ENCODE data around the gene KCNH1.

The KCNH1 gene

GRCh38 chr1:210770396-210770984 is 363.5 kb downstream of the KCNH1 start:
- in situ Hi-C loops (cut with MboI; ENCODE audit: low sequenced_read_pairs), result loop anchor here (5.0 kb wide), 1 partner anchor 403 kb away; no protein-coding TSS in a partner anchor

- in situ Hi-C loops (cut with MboI; ENCODE audit: low sequenced_read_pairs), result no loop called here
Measured at GRCh38 chr1:210769473-210769872, 364.5 kb downstream of the KCNH1 start.

GRCh38 chr1:210764536-210764935 is 369.4 kb downstream of the KCNH1 start:
- in situ Hi-C loops (cut with MboI; ENCODE audit: low sequenced_read_pairs), result no loop called here

- in situ Hi-C loops (cut with MboI; ENCODE audit: low sequenced_read_pairs), result no loop called here
Measured at GRCh38 chr1:210758761-210759160, 375.2 kb downstream of the KCNH1 start.

GRCh38 chr1:210758261-210758660 is 375.7 kb downstream of the KCNH1 start:
- in situ Hi-C loops (cut with MboI; ENCODE audit: low sequenced_read_pairs), result no loop called here

- in situ Hi-C loops (cut with MboI; ENCODE audit: low sequenced_read_pairs), result no loop called here
Measured at GRCh38 chr1:210757677-210758076, 376.3 kb downstream of the KCNH1 start.

GRCh38 chr1:210755991-210756659 is 377.8 kb downstream of the KCNH1 start:
- in situ Hi-C loops (cut with MboI; ENCODE audit: low sequenced_read_pairs), result no loop called here

- in situ Hi-C loops (cut with MboI; ENCODE audit: low sequenced_read_pairs), result no loop called here
Measured at GRCh38 chr1:210754878-210755665, 378.9 kb downstream of the KCNH1 start.

- in situ Hi-C loops (cut with MboI; ENCODE audit: low sequenced_read_pairs), result no loop called here
Measured at GRCh38 chr1:210751911-210752310, 382.0 kb downstream of the KCNH1 start.

- in situ Hi-C loops (cut with MboI; ENCODE audit: low sequenced_read_pairs), result no loop called here
Measured at GRCh38 chr1:210750468-210750867, 383.5 kb downstream of the KCNH1 start.

- in situ Hi-C loops (cut with MboI; ENCODE audit: low sequenced_read_pairs), result no loop called here
Measured at GRCh38 chr1:210748796-210749195, 385.2 kb downstream of the KCNH1 start.

GRCh38 chr1:210747890-210748289 is 386.1 kb downstream of the KCNH1 start:
- in situ Hi-C loops (cut with MboI; ENCODE audit: low sequenced_read_pairs), result no loop called here

- in situ Hi-C loops (cut with MboI; ENCODE audit: low sequenced_read_pairs), result no loop called here
Measured at GRCh38 chr1:210747112-210747511, 386.8 kb downstream of the KCNH1 start.

GRCh38 chr1:210746024-210746731 is 387.8 kb downstream of the KCNH1 start:
- in situ Hi-C loops (cut with MboI; ENCODE audit: low sequenced_read_pairs), result no loop called here

- in situ Hi-C loops (cut with MboI; ENCODE audit: low sequenced_read_pairs), result no loop called here
Measured at GRCh38 chr1:210743038-210743437, 390.9 kb downstream of the KCNH1 start.

- in situ Hi-C loops (cut with MboI; ENCODE audit: low sequenced_read_pairs), result no loop called here
Measured at GRCh38 chr1:210741564-210741963, 392.4 kb downstream of the KCNH1 start.

GRCh38 chr1:210739627-210740026 is 394.3 kb downstream of the KCNH1 start:
- in situ Hi-C loops (cut with MboI; ENCODE audit: low sequenced_read_pairs), result no loop called here

- in situ Hi-C loops (cut with MboI; ENCODE audit: low sequenced_read_pairs), result no loop called here
Measured at GRCh38 chr1:210738256-210738655, 395.7 kb downstream of the KCNH1 start.

GRCh38 chr1:210736713-210737112 is 397.2 kb downstream of the KCNH1 start:
- in situ Hi-C loops (cut with MboI; ENCODE audit: low sequenced_read_pairs), result no loop called here

GRCh38 chr1:210731597-210731996 is 402.4 kb downstream of the KCNH1 start:
- in situ Hi-C loops (cut with MboI; ENCODE audit: low sequenced_read_pairs), result no loop called here

- in situ Hi-C loops (cut with MboI; ENCODE audit: low sequenced_read_pairs), result no loop called here
Measured at GRCh38 chr1:210731193-210731592, 402.8 kb downstream of the KCNH1 start.

All from HL-60/S4 (cell line).